Fibroblast of lung (primary cell): ENCODE data around the gene UVRAG. TPM values are rescaled to one million over a fixed set of nuclear protein-coding genes. Genes with fewer than 3 reads are reported as not detected.

ENCODE experiments used
- DNase-seq, 2 donors: peaks; one replicate each; pipeline versions ENCODE4 v3.0.0 to v3.0.0-alpha.2; 2010; ENCODE audit warnings: low read depth in 2 of 2
- H2AFZ ChIP-seq: 2 replicates; pipeline ENCODE4 v1.5.1; 2012; ENCODE audit warnings: low read length, control low read depth, inconsistent platforms
- H3K27ac ChIP-seq: 2 replicates; pipeline ENCODE4 v1.5.1; 2011; ENCODE audit warnings: low read length, control low read depth; ENCODE audit not compliant: insufficient read depth
- H3K27me3 ChIP-seq: 2 replicates; pipeline ENCODE4 v1.5.1; 2011; ENCODE audit warnings: mild to moderate bottlenecking, low read length; ENCODE audit not compliant: control insufficient read depth, insufficient read depth
- H3K36me3 ChIP-seq: 2 replicates; pipeline ENCODE4 v1.5.1; 2011; ENCODE audit warnings: low read length; ENCODE audit not compliant: control insufficient read depth, insufficient read depth
- H3K4me1 ChIP-seq: 2 replicates; pipeline ENCODE4 v1.5.1; 2011; ENCODE audit warnings: low read length; ENCODE audit not compliant: control insufficient read depth, insufficient read depth; ENCODE audit errors: extremely low read depth
- H3K4me2 ChIP-seq: 2 replicates; pipeline ENCODE4 v1.5.1; 2011; ENCODE audit warnings: low read length, control low read depth; ENCODE audit not compliant: insufficient read depth; ENCODE audit errors: extremely low read depth
- H3K4me3 ChIP-seq, 4 experiments: fragments of 200-600 bp in 1 of 4; sonication (generic) in 1 of 4; replicated peaks in 1 of 4; 2 replicates each; pipeline ENCODE4 v1.5.1; 2011 to 2016; ENCODE audit warnings: low read length in 4 of 4, low read depth in 3 of 4, mild to moderate bottlenecking in 3 of 4, control low read depth in 2 of 4, inconsistent platforms in 1 of 4, mixed read lengths in 1 of 4; ENCODE audit not compliant: insufficient read depth in 1 of 4; ENCODE audit errors: control extremely low read depth in 1 of 4
- H3K79me2 ChIP-seq: 2 replicates; pipeline ENCODE4 v1.5.1; 2012; ENCODE audit warnings: mild to moderate bottlenecking, low read length, inconsistent platforms; ENCODE audit not compliant: control insufficient read depth, insufficient read depth
- H3K9ac ChIP-seq: 2 replicates; pipeline ENCODE4 v1.5.1; 2011; ENCODE audit warnings: mild to moderate bottlenecking, low read length, control low read depth; ENCODE audit not compliant: insufficient read depth
- H3K9me3 ChIP-seq: 2 replicates; pipeline ENCODE4 v1.5.1; 2012; ENCODE audit warnings: low read depth, low read length; ENCODE audit not compliant: control insufficient read depth, insufficient read depth
- H4K20me1 ChIP-seq: 2 replicates; pipeline ENCODE4 v1.5.1; 2011; ENCODE audit warnings: low read length; ENCODE audit not compliant: control insufficient read depth, insufficient read depth; ENCODE audit errors: extremely low read depth
- EZH2 ChIP-seq: IDR thresholded peaks from 2 replicates; pipeline ENCODE4 v1.5.1; 2012; ENCODE audit warnings: low read length, control low read depth, mild to moderate bottlenecking; ENCODE audit errors: missing control alignments
- polyA plus RNA-seq, 2 donors: library from polyadenylated mRNA; depleted of rRNA in 1 of 2; stranded (reverse) in 1 of 2; unstranded in 1 of 2; fragments of >200 nt; gene quantifications; 2 replicates each; pipeline ENCODE4 v1.2.1, GENCODE V29; 2011 to 2012; ENCODE audit warnings: missing spikeins in 1 of 2
- total RNA-seq: library from RNA; depleted of rRNA; stranded (reverse); fragments of >200 nt; gene quantifications from 2 replicates; pipeline ENCODE4 v1.2.1, GENCODE V29; 2014
- TF ChIP-seq, protein P1 (sequence below), 2 donors: IDR thresholded peaks in 1 of 2; conservative IDR thresholded peaks in 1 of 2; 1 replicate in 1 of 2; 2 replicates in 1 of 2; pipeline ENCODE4 v1.5.1; 2011 to 2012; ENCODE audit warnings: low read length in 2 of 2, control low read depth in 1 of 2, inconsistent platforms in 1 of 2, low read depth in 1 of 2, mild to moderate bottlenecking in 1 of 2

The UVRAG gene
- total and polyA plus RNA-seq, 2 donors (not counting 1 experiment from before 2014, with no cell fraction given) = 15.8 to 22.1 TPM

DNA sequence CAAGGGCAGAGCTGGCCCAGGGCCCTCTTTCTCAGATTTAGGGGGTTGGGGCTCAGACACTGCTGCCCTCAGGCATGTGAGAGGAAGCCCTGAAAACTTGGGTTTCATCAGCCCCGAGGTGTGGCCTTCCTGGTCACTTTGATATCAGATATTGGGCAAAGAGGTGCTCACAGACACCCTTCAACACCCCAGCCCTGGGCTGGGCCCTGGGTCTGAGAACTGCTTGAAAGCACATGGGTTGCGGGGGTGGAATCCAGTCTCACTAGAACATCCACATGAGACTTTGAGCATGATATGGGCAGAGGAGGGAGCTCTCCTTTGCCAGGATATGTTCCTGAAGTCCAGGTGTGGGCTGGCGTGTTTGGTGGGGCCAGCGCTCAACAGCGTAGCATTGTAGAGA, 36.0 kb upstream of the UVRAG start:
- H3K79me2 ChIP-seq = no peaks in the 10 kb centered on the region
- peaks cover 5% of the 10 kb centered on the region for H3K27me3 ChIP-seq
- no peak overlapping the region for H3K27ac ChIP-seq
- no peak overlapping the region for H3K4me2 ChIP-seq
- no peak overlapping the region for H3K9ac ChIP-seq
- no peaks in the 10 kb centered on the region for H4K20me1 ChIP-seq
- DNase-seq = no peak
- H3K9me3 ChIP-seq = no peaks in the 10 kb centered on the region
- no peaks in the 10 kb centered on the region for H3K36me3 ChIP-seq
- TF ChIP-seq EZH2 = no peak
- TF ChIP-seq, protein P1, sequence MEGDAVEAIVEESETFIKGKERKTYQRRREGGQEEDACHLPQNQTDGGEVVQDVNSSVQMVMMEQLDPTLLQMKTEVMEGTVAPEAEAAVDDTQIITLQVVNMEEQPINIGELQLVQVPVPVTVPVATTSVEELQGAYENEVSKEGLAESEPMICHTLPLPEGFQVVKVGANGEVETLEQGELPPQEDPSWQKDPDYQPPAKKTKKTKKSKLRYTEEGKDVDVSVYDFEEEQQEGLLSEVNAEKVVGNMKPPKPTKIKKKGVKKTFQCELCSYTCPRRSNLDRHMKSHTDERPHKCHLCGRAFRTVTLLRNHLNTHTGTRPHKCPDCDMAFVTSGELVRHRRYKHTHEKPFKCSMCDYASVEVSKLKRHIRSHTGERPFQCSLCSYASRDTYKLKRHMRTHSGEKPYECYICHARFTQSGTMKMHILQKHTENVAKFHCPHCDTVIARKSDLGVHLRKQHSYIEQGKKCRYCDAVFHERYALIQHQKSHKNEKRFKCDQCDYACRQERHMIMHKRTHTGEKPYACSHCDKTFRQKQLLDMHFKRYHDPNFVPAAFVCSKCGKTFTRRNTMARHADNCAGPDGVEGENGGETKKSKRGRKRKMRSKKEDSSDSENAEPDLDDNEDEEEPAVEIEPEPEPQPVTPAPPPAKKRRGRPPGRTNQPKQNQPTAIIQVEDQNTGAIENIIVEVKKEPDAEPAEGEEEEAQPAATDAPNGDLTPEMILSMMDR (conservative IDR thresholded peaks at IDR 0.05 in 1 of 2, IDR thresholded peaks at IDR 0.05 in 1 of 2; ENCODE audit: low read depth in 1 of 2, low read length in 2 of 2) = no peak
- H3K4me3 ChIP-seq = no peak overlapping the region
- H3K4me1 ChIP-seq = no peaks in the 10 kb centered on the region
- no peak overlapping the region for H2AFZ ChIP-seq

DNA sequence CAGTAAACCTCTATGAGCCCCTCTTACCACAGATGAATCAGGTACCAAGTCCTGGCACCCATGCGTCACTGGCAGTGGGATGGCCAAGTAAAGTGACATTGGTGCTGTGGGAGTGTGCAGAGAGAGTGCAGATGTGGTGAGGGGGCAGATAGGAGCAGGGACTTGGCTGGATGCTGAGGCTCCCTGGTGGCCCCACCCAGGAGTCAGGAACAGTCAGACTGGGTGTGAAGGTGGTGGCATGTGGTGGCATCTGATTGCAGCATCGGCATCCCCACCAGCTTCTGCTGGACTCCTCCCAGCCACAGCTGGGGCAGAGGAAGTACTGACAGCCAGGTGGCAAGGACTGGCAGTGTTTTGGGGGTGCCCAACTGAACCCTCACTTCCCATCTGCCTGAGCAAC, 35.0 kb upstream of the UVRAG start:
- Histone ChIP-seq H2AFZ (no peak overlapping the region), H3K79me2 (no peaks in the 10 kb centered on the region), H4K20me1 (no peaks in the 10 kb centered on the region), H3K27me3 (peaks cover 4% of the 10 kb centered on the region), H3K4me2 (no peak overlapping the region), H3K4me1 (no peaks in the 10 kb centered on the region), H3K27ac (no peak overlapping the region), H3K9me3 (no peaks in the 10 kb centered on the region), H3K9ac (no peak overlapping the region), H3K4me3 (no peak overlapping the region), H3K36me3 (no peaks in the 10 kb centered on the region)
- TF ChIP-seq EZH2 = no peak
- TF ChIP-seq, protein P1 (conservative IDR thresholded peaks at IDR 0.05 in 1 of 2, IDR thresholded peaks at IDR 0.05 in 1 of 2; ENCODE audit: low read depth in 1 of 2, low read length in 2 of 2) = no peak
- DNase-seq = no peak

DNA sequence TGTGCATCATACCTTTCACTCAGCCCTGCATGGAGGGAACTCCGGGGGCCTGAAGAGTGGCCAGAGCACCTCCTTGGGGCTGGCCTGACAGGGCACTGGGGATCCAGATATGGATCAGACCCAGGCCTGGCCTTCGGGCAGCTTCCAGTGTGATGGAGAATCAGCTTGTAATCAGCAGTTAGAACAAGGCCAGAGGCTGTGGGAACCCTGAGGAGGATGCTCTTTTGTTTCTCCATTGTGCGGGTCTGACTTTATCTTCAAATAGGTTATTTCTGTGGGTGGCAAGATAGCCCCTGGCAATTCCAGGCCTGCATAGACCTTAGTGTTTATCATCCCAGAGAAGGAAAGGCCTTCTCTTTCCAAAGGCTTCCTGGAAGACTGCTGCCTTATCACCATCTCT, 34.1 kb upstream of the UVRAG start:
- Histone ChIP-seq H3K27me3 (peaks cover 2% of the 10 kb centered on the region), H3K27ac (no peak overlapping the region), H3K9ac (no peak overlapping the region), H3K9me3 (no peaks in the 10 kb centered on the region), H3K36me3 (no peaks in the 10 kb centered on the region), H2AFZ (no peak overlapping the region), H3K4me3 (no peak overlapping the region), H3K79me2 (no peaks in the 10 kb centered on the region), H4K20me1 (no peaks in the 10 kb centered on the region), H3K4me2 (no peak overlapping the region), H3K4me1 (no peaks in the 10 kb centered on the region)
- no peak for DNase-seq
- TF ChIP-seq, protein P1 (conservative IDR thresholded peaks at IDR 0.05 in 1 of 2, IDR thresholded peaks at IDR 0.05 in 1 of 2; ENCODE audit: low read depth in 1 of 2, low read length in 2 of 2) = no peak
- no peak for TF ChIP-seq EZH2
